ENCODE results near the gene GRAP2. TPM values are rescaled to one million over a fixed set of nuclear protein-coding genes. Genes with fewer than 3 reads are reported as not detected.

GRAP2 gene
- total and polyA plus RNA-seq, 10 of the 15 experiments (the other 5 are each of a cell fraction or from before 2014, with no cell fraction given) = 3.3 to 79.1 (median 59.6) TPM

- TF ChIP-seq, protein P1, sequence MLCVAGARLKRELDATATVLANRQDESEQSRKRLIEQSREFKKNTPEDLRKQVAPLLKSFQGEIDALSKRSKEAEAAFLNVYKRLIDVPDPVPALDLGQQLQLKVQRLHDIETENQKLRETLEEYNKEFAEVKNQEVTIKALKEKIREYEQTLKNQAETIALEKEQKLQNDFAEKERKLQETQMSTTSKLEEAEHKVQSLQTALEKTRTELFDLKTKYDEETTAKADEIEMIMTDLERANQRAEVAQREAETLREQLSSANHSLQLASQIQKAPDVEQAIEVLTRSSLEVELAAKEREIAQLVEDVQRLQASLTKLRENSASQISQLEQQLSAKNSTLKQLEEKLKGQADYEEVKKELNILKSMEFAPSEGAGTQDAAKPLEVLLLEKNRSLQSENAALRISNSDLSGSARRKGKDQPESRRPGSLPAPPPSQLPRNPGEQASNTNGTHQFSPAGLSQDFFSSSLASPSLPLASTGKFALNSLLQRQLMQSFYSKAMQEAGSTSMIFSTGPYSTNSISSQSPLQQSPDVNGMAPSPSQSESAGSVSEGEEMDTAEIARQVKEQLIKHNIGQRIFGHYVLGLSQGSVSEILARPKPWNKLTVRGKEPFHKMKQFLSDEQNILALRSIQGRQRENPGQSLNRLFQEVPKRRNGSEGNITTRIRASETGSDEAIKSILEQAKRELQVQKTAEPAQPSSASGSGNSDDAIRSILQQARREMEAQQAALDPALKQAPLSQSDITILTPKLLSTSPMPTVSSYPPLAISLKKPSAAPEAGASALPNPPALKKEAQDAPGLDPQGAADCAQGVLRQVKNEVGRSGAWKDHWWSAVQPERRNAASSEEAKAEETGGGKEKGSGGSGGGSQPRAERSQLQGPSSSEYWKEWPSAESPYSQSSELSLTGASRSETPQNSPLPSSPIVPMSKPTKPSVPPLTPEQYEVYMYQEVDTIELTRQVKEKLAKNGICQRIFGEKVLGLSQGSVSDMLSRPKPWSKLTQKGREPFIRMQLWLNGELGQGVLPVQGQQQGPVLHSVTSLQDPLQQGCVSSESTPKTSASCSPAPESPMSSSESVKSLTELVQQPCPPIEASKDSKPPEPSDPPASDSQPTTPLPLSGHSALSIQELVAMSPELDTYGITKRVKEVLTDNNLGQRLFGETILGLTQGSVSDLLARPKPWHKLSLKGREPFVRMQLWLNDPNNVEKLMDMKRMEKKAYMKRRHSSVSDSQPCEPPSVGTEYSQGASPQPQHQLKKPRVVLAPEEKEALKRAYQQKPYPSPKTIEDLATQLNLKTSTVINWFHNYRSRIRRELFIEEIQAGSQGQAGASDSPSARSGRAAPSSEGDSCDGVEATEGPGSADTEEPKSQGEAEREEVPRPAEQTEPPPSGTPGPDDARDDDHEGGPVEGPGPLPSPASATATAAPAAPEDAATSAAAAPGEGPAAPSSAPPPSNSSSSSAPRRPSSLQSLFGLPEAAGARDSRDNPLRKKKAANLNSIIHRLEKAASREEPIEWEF (IDR thresholded peaks at IDR 0.05; ENCODE audit: insufficient replicate concordance, low read depth, low read length) = peak; percentile 87
- TF ChIP-seq SUPT20H (IDR thresholded peaks at IDR 0.05; ENCODE audit: borderline replicate concordance, control insufficient read depth, low read depth, low read length) (no peak), PAX8 (IDR thresholded peaks at IDR 0.05) (no peak), E2F4 (IDR thresholded peaks at IDR 0.05; ENCODE audit: low read depth, low read length) (no peak), ZNF24 (IDR thresholded peaks at IDR 0.05) (0 out of 2 replicates have a peak, but pooled peaks have one; percentile 6), ASH2L (IDR thresholded peaks at IDR 0.05; ENCODE audit: borderline replicate concordance, low read depth) (no peak), EP300 (IDR thresholded peaks at IDR 0.05; ENCODE audit: borderline replicate concordance in 1 of 2, control insufficient read depth in 1 of 2, low read depth in 2 of 2, low read length in 2 of 2) (peak; percentile 42 to 50; a peak in 1 of 4 replicates), CEBPB (IDR thresholded peaks at IDR 0.05; ENCODE audit: borderline replicate concordance in 1 of 2, low read depth in 2 of 2, low read length in 2 of 2) (0 out of 4 replicates have a peak, but pooled peaks of 1 of the 2 experiments have one; percentile 25), USF1 (IDR thresholded peaks at IDR 0.05; ENCODE audit: borderline replicate concordance, extremely low read length, insufficient read depth, low read depth, low read length) (no peak), POLR2A (IDR thresholded peaks at IDR 0.05; ENCODE audit: low read depth, low read length) (no peak), EGR1 (IDR thresholded peaks at IDR 0.05; ENCODE audit: borderline replicate concordance in 1 of 2, low read depth in 2 of 2, low read length in 2 of 2) (no peak), IKZF1 (conservative IDR thresholded peaks at IDR 0.05) (peak; percentile 67), TBL1XR1 (IDR thresholded peaks at IDR 0.05; ENCODE audit: low read depth, low read length) (0 out of 2 replicates have a peak, but pooled peaks have one; percentile 44), ZNF217 (IDR thresholded peaks at IDR 0.05) (peak; percentile 76; the same call in 1 of the 2 replicates), ZNF207 (IDR thresholded peaks at IDR 0.05; ENCODE audit: borderline replicate concordance) (no peak)
- TF ChIP-seq, protein P2, sequence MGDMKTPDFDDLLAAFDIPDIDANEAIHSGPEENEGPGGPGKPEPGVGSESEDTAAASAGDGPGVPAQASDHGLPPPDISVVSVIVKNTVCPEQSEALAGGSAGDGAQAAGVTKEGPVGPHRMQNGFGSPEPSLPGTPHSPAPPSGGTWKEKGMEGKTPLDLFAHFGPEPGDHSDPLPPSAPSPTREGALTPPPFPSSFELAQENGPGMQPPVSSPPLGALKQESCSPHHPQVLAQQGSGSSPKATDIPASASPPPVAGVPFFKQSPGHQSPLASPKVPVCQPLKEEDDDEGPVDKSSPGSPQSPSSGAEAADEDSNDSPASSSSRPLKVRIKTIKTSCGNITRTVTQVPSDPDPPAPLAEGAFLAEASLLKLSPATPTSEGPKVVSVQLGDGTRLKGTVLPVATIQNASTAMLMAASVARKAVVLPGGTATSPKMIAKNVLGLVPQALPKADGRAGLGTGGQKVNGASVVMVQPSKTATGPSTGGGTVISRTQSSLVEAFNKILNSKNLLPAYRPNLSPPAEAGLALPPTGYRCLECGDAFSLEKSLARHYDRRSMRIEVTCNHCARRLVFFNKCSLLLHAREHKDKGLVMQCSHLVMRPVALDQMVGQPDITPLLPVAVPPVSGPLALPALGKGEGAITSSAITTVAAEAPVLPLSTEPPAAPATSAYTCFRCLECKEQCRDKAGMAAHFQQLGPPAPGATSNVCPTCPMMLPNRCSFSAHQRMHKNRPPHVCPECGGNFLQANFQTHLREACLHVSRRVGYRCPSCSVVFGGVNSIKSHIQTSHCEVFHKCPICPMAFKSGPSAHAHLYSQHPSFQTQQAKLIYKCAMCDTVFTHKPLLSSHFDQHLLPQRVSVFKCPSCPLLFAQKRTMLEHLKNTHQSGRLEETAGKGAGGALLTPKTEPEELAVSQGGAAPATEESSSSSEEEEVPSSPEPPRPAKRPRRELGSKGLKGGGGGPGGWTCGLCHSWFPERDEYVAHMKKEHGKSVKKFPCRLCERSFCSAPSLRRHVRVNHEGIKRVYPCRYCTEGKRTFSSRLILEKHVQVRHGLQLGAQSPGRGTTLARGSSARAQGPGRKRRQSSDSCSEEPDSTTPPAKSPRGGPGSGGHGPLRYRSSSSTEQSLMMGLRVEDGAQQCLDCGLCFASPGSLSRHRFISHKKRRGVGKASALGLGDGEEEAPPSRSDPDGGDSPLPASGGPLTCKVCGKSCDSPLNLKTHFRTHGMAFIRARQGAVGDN (IDR thresholded peaks at IDR 0.05) = no peak
These were observed 40.8 kb upstream of the GRAP2 start (continued) for GRCh38 chr22:39859903-39860588.
